ENCODE measurements around the gene MEF2C.
A peak's percentile ranks its signal among the peaks of the same experiment; 100 is the strongest.
"Not testable (repeated sequence)": the region's sequence is repeated elsewhere in the genome, so short reads cannot be mapped to it uniquely, and the experiment has no call there.

Gene MEF2C

GRCh38 chr5:88883059-88883835 is at the start of gene MEF2C:
Gene MEF2C, minus strand, starts transcription at chr5:88883184. Its CDS starts 59,396 bp downstream, at chr5:88823788.
- H3K36me3 Mint-ChIP-seq = no peaks in the 10 kb centered on the region
- H3K9me3 Mint-ChIP-seq = no peaks in the 10 kb centered on the region
- ATAC-seq (peak; percentile 63), DNase-seq (ENCODE audit: low spot score in 2 of 2) (no peak)
- H3K27ac Mint-ChIP-seq = peak within 1 kb of the TSS; percentile 23
- peaks cover 21% of the 10 kb centered on the region for H3K4me1 Mint-ChIP-seq
- H3K4me3 Mint-ChIP-seq = peak within 1 kb of the TSS; percentile 74

- ATAC-seq (no peak), DNase-seq (ENCODE audit: low spot score in 2 of 2) (no peak)
- H3K4me1 Mint-ChIP-seq = no peaks in the 10 kb centered on the region
- H3K4me3 Mint-ChIP-seq = no peak overlapping the region
- no peaks in the 10 kb centered on the region for H3K36me3 Mint-ChIP-seq
- no peak overlapping the region for H3K27ac Mint-ChIP-seq
- H3K9me3 Mint-ChIP-seq = no peaks in the 10 kb centered on the region
Observed at GRCh38 chr5:88932541-88932940, 49.6 kb upstream of the MEF2C start.

DNA sequence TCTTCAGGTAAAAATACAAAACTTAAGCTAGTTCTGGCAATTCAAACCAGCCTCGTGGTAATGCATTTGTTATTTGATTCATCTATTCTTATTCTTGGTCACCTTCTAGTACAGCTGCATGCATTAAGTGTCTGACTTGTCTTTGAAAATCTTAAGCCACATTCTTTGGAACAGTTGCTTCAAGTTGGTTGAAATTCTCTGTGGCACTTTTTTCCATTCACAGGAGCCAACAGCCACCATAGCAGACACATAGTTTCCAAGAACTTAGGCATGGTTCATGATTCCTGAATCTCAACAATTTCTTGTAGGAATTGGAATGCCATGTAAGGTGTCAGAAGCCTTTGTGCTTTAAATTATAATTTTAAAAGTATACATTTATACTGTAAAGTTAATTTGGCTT is 47.4 kb upstream of the MEF2C start:
- DNase-seq (ENCODE audit: low spot score in 2 of 2) (no peak), ATAC-seq (no peak)
- Mint-ChIP-seq H3K4me1 (no peaks in the 10 kb centered on the region), H3K4me3 (no peak overlapping the region), H3K9me3 (no peaks in the 10 kb centered on the region), H3K36me3 (no peaks in the 10 kb centered on the region), H3K27ac (no peak overlapping the region)

DNA sequence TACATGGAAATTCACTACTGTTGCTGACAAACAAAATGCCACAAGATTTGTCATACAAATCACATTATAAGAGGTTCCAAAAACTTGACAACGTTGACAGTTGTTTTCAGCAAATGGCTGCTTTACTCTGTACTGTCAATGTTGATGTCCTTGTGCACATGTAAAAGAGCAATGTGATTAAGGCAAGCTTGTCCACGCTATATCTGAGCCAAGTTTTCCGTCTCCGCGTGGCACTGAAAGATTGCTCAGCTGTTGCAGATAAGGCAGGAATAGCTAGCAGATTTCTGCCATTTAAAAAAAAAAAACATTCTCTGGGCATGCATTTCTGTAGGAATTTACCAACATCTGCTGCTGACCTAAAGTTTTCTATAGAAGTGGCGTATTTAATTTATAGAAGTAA is 46.4 kb upstream of the MEF2C start:
- Mint-ChIP-seq H3K9me3 (no peaks in the 10 kb centered on the region), H3K27ac (no peak overlapping the region), H3K4me3 (no peak overlapping the region), H3K4me1 (no peaks in the 10 kb centered on the region), H3K36me3 (no peaks in the 10 kb centered on the region)
- no peak for DNase-seq (ENCODE audit: low spot score in 2 of 2)
- ATAC-seq = no peak

DNA sequence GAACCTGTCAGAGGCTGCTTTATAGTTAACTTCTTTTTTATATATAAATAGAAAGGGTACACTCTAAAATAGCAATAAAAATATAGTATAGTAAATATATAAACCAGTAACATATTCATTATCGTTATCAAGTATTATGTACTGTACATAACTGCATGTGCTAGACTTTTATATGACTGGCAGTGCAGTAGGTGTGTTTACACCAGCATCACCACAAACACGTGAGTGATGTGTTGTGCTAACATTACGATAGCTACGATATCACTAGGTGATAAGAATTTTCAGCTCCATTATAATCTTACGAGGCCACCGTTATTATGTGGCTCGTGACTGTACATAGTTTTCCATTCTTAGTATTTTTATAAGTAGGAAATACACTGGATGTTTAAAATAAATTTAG is 43.8 kb upstream of the MEF2C start:
- no peak for DNase-seq (ENCODE audit: low spot score in 2 of 2)
- Mint-ChIP-seq H3K27ac (no peak overlapping the region), H3K36me3 (no peaks in the 10 kb centered on the region), H3K9me3 (no peaks in the 10 kb centered on the region), H3K4me3 (no peak overlapping the region), H3K4me1 (no peaks in the 10 kb centered on the region)
- ATAC-seq = no peak

DNA sequence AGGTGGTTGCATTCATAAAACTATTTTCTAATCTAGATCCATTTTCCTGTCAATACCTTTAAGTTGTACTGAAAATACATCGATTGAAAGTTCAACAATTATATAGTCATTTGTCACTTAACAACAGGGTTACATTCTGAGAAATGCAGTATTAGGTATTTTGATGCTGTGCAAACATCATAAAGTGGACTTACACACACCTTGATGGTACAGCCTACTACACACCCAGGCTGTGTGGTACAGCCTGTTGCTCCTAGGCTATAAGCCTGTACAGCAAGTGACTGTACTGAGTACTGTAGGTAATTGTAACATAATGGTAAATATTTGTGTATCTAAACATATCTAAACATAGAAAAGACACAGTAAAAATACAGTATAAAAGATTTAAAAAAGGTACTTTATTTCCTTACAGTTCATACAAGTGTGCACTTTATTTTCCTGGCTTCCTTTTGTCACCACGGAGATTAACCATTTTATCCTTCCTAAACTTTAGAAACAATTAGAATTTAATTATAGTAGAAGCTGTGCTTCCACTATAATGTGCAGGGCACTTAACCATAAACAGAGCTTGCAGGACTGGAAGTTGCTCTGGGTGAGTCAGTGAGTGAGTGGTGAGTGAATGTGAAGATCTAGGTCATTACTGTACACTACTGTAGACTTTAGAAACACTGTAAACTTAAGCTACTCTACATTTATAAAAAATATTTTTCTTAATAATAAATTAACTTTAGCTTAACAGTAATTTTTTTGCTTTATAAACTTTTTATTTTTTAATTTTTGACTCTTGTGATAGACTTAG is 42.9 kb upstream of the MEF2C start:
- no peaks in the 10 kb centered on the region for H3K4me1 Mint-ChIP-seq
- no peaks in the 10 kb centered on the region for H3K9me3 Mint-ChIP-seq
- no peaks in the 10 kb centered on the region for H3K36me3 Mint-ChIP-seq
- H3K27ac Mint-ChIP-seq = no peak overlapping the region
- ATAC-seq (no peak), DNase-seq (ENCODE audit: low spot score in 2 of 2) (no peak)
- no peak overlapping the region for H3K4me3 Mint-ChIP-seq

- no peak for ATAC-seq
- no peak overlapping the region for H3K4me3 Mint-ChIP-seq
- H3K27ac Mint-ChIP-seq = no peak overlapping the region
- no peaks in the 10 kb centered on the region for H3K36me3 Mint-ChIP-seq
- H3K9me3 Mint-ChIP-seq = no peaks in the 10 kb centered on the region
- no peaks in the 10 kb centered on the region for H3K4me1 Mint-ChIP-seq
- DNase-seq (ENCODE audit: low spot score in 2 of 2) = no peak
Observed at GRCh38 chr5:88924330-88924657, 41.3 kb upstream of the MEF2C start.

DNA sequence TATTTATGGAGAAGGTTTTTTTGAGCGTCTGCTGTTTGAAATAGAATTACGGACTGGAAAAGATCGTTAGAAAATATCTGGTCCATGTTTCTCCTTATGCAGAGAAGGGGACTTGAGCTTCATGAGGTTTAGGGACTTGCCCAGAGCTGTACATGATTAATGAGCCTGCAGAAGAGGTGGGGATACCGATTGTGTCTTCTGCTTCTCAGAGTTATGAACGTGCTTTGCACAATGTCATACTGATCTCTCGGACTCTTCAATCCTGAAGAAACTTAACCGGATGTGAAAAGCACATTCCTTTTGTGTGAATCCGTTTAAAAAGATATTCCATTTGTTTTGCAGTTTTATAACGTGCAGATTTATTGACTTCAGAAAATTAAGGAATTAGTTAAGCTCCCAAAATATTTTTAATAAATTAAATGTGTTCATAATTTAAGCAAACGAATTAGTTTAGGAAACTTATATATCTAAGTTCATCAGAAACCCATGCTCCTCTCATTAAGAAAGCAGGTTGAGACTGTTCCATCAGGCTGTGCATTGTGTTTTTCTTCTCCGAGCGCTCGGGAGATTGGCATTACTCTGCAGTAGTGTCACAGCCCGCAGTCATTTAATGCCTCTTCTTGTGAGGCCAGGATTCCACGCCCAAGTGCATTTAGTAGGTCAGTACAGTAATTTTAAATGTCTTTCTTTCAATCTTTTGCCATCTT is 40.8 kb upstream of the MEF2C start:
- Mint-ChIP-seq H3K4me1 (no peaks in the 10 kb centered on the region), H3K4me3 (no peak overlapping the region), H3K27ac (no peak overlapping the region), H3K9me3 (no peaks in the 10 kb centered on the region), H3K36me3 (no peaks in the 10 kb centered on the region)
- no peak for DNase-seq (ENCODE audit: low spot score in 2 of 2)
- no peak for ATAC-seq

DNA sequence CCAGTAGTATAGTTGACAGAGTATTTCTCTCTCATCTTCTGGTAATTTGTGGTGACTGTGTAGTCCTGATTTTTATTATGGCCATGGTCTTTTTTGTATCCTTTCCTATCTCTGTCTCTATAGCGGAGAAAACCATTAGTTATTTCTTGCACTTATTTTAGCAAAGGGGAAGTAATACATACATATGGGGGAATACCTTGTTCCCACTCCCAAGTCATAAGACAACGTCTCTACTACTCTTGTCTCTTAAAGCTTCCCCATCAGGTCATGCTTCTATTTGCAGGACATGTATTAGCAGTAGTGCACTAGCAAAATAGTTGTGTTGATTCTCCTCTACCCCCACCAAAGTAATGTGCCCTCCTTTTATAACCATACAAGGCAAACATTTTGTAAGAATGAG is 29.8 kb upstream of the MEF2C start:
- not testable (repeated sequence) for H3K27ac Mint-ChIP-seq; ATAC-seq; H3K36me3 Mint-ChIP-seq; H3K9me3 Mint-ChIP-seq; H3K4me3 Mint-ChIP-seq; DNase-seq (ENCODE audit: low spot score in 2 of 2); H3K4me1 Mint-ChIP-seq

- DNase-seq (ENCODE audit: low spot score in 2 of 2); H3K9me3 Mint-ChIP-seq; H3K4me3 Mint-ChIP-seq; ATAC-seq; H3K27ac Mint-ChIP-seq; H3K36me3 Mint-ChIP-seq; H3K4me1 Mint-ChIP-seq: not testable (repeated sequence)
Observed at GRCh38 chr5:88911059-88911572, 28.1 kb upstream of the MEF2C start.

DNA sequence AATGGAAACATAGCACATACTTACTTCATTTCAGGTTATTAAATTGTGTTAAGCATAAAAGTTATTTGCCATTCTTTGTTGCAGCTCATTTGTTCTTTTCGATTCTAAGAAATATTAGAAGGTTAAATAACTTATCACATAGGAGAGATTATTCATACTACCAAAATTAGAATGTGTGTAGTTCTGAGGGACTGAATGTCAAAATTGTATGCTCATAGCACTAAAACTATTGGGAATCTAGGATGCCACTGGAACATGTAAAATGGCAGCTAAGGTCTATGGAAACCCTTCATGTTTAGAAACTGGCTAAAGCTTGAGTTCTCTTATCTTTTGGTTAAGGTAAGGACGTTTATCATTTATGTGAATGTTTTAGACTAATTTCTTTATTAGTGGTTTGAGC is 21.5 kb upstream of the MEF2C start:
- not testable (repeated sequence) for H3K4me3 Mint-ChIP-seq; ATAC-seq; H3K9me3 Mint-ChIP-seq; H3K27ac Mint-ChIP-seq; DNase-seq (ENCODE audit: low spot score in 2 of 2); H3K36me3 Mint-ChIP-seq; H3K4me1 Mint-ChIP-seq

- not testable (repeated sequence) for H3K27ac Mint-ChIP-seq; H3K9me3 Mint-ChIP-seq; H3K36me3 Mint-ChIP-seq; DNase-seq (ENCODE audit: low spot score in 2 of 2); H3K4me1 Mint-ChIP-seq; ATAC-seq; H3K4me3 Mint-ChIP-seq
Observed at GRCh38 chr5:88903966-88904365, 21.0 kb upstream of the MEF2C start.

GRCh38 chr5:88901077-88901476 is 18.1 kb upstream of the MEF2C start:
- not testable (repeated sequence) for DNase-seq (ENCODE audit: low spot score in 2 of 2); H3K4me1 Mint-ChIP-seq; ATAC-seq; H3K9me3 Mint-ChIP-seq; H3K36me3 Mint-ChIP-seq; H3K4me3 Mint-ChIP-seq; H3K27ac Mint-ChIP-seq

DNA sequence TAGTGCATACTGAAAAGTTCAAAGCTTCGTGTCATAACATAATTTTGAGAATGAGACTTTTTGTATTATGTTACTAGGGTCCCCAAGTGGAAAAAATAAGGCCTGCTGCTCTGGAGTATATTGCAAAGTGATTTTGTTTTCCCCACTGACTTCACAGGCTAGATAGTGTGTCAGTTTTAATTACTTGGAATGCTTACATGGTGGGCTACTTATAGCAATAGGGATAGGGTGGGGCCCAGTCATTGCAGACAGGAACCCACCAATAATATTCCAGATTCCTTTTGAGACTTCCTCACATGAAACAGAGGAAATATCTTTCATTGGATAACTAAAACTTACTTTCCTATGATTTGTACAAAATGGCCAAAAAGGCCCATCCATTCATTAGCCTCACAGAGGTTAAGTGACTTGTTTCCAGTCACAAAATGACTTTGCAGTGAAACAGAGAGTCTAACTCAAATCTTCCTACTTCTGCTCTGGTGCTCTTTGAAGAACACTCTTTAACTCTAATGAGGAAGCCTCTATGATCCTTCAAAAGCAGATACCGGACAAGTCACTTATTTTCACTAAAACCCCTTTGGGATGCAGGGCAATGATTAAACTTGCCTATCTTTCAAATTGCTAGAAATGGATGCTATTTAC is 16.2 kb upstream of the MEF2C start:
- Mint-ChIP-seq H3K9me3 (no peaks in the 10 kb centered on the region), H3K4me3 (no peak overlapping the region), H3K4me1 (no peaks in the 10 kb centered on the region), H3K27ac (no peak overlapping the region), H3K36me3 (no peaks in the 10 kb centered on the region)
- ATAC-seq = no peak
- DNase-seq (ENCODE audit: low spot score in 2 of 2) = no peak

DNA sequence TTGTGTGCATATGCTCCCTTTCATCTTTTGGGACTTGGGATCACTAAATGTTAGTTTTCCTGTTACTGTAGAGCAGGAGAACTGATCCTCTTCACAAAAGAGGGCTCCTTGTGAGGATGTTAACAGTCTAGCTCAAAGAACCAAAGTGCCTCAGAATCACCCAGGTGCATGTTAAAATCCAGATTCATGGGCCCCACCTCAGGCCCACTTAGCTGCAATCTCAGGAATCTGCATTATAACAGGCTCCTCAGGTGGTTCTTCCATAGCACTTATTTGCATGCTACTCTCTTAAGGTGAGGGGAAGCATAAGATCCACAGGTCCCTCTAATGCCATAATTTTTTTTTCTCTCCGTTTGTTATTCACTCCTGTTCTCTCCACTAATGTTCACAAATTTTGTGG is 14.8 kb upstream of the MEF2C start:
- ATAC-seq (no peak), DNase-seq (ENCODE audit: low spot score in 2 of 2) (no peak)
- Mint-ChIP-seq H3K9me3 (no peaks in the 10 kb centered on the region), H3K27ac (no peak overlapping the region), H3K4me3 (no peak overlapping the region), H3K36me3 (no peaks in the 10 kb centered on the region), H3K4me1 (no peaks in the 10 kb centered on the region)
